SK-N-SH (cell line): ENCODE results near the gene FBXL7. TPM values are rescaled to one million over a fixed set of nuclear protein-coding genes. Genes with fewer than 3 reads are reported as not detected.

Experiments used
- CTCF ChIA-PET: fragments of 300-600, 350-600 bp; formaldehyde crosslinking; extraction: SDS; loops from one replicate; lab custom pipeline; 2021; lab: Yijun Ruan, JAX
- POLR2A ChIA-PET: fragments of 350-600 bp; sonication (Branson Sonifier 250); formaldehyde crosslinking; extraction: SDS; loops from one replicate; lab custom pipeline; 2020; ENCODE audit warnings: antibody characterized with exemption, inconsistent platforms; lab: Yijun Ruan, JAX
- DNase-seq: peaks from one replicate; pipeline ENCODE4 v3.0.0; 2012
- H2AFZ ChIP-seq: fragments of 200-600 bp; sonication (generic); 2 replicates; pipeline ENCODE4 v1.8.1; 2016; ENCODE audit warnings: antibody characterized with exemption, mild to moderate bottlenecking, low read depth
- H3F3A ChIP-seq: fragments of 200-600 bp; sonication (generic); replicated peaks from 2 replicates; pipeline ENCODE3; 2016; ENCODE audit warnings: antibody characterized with exemption, mild to moderate bottlenecking; ENCODE audit not compliant: insufficient read depth
- H3K27ac ChIP-seq, 2 experiments: fragments of 200-500 bp in 1 of 2; fragments of 200-600 bp in 1 of 2; sonication (Bioruptor generic) in 1 of 2; sonication (generic), shearing (Covaris generic) in 1 of 2; 2 replicates each; pipeline versions ENCODE4 v1.5.1 to v1.6.1; 2014 to 2016; ENCODE audit warnings: low read depth in 2 of 2, inconsistent platforms in 1 of 2, low read length in 1 of 2, mild to moderate bottlenecking in 1 of 2, mixed read lengths in 1 of 2
- H3K27me3 ChIP-seq: fragments of 200-600 bp; sonication (generic), shearing (Covaris generic); 2 replicates; pipeline ENCODE4 v1.6.1; 2016; ENCODE audit warnings: mixed run types; ENCODE audit not compliant: insufficient read depth
- H3K36me3 ChIP-seq, 2 experiments: fragments of 200-500 bp in 1 of 2; fragments of 200-600 bp in 1 of 2; sonication (Bioruptor generic) in 1 of 2; sonication (generic) in 1 of 2; replicated peaks in 1 of 2; 2 replicates each; pipeline versions ENCODE3 to v1.5.1; 2014 to 2016; ENCODE audit warnings: low read length in 1 of 2, mild to moderate bottlenecking in 1 of 2; ENCODE audit not compliant: insufficient read depth in 2 of 2, control insufficient read depth in 1 of 2
- H3K4me1 ChIP-seq, 2 experiments: fragments of 200-500 bp in 1 of 2; fragments of 200-600 bp in 1 of 2; sonication (Bioruptor generic) in 1 of 2; sonication (generic), shearing (Covaris generic) in 1 of 2; 2 replicates each; pipeline versions ENCODE4 v1.5.1 to v1.6.1; 2014 to 2016; ENCODE audit warnings: low read depth in 1 of 2, low read length in 1 of 2, mixed run types in 1 of 2; ENCODE audit not compliant: insufficient read depth in 2 of 2, control insufficient read depth in 1 of 2
- H3K4me2 ChIP-seq: fragments of 200-600 bp; sonication (generic), shearing (Covaris generic); 2 replicates; pipeline ENCODE4 v1.6.1; 2017; ENCODE audit warnings: mixed run types
- H3K4me3 ChIP-seq, 2 experiments: fragments of 200-500 bp in 1 of 2; fragments of 200-600 bp in 1 of 2; sonication (Bioruptor generic) in 1 of 2; sonication (generic), shearing (Covaris generic) in 1 of 2; 2 replicates each; pipeline versions ENCODE4 v1.5.1 to v1.8.1; 2014 to 2016; ENCODE audit warnings: low read depth in 2 of 2, inconsistent platforms in 1 of 2, low read length in 1 of 2, mild to moderate bottlenecking in 1 of 2, mixed read lengths in 1 of 2, moderate library complexity in 1 of 2
- H3K79me2 ChIP-seq: fragments of 200-600 bp; sonication (generic); 2 replicates; pipeline ENCODE4 v1.8.1; 2017; ENCODE audit warnings: mild to moderate bottlenecking; ENCODE audit not compliant: insufficient read depth
- H3K9ac ChIP-seq: fragments of 200-600 bp; sonication (generic); 2 replicates; pipeline ENCODE4 v1.6.1; 2017; ENCODE audit warnings: mixed run types
- H3K9me2 ChIP-seq: fragments of 200-600 bp; sonication (generic); 2 replicates; pipeline ENCODE4 v1.6.1; 2017; ENCODE audit warnings: mixed run types
- H3K9me3 ChIP-seq: fragments of 200-600 bp; sonication (generic); 2 replicates; pipeline ENCODE4 v1.6.1; 2017; ENCODE audit warnings: mixed run types, mild to moderate bottlenecking, moderate library complexity
- H4K20me1 ChIP-seq: fragments of 200-600 bp; sonication (generic); 2 replicates; pipeline ENCODE4 v1.6.1; 2017; ENCODE audit warnings: mild to moderate bottlenecking, mixed run types; ENCODE audit not compliant: insufficient read depth
- CTCF ChIP-seq: fragments of 200-600 bp; sonication (generic); IDR thresholded peaks from 2 replicates; pipeline ENCODE4 v1.6.1; 2017; ENCODE audit warnings: antibody characterized with exemption, mild to moderate bottlenecking, moderate library complexity
- EP300 ChIP-seq, 2 experiments: IDR thresholded peaks; 2 replicates each; pipeline versions ENCODE4 v1.4.0 to v1.6.1; 2012; ENCODE audit warnings: borderline replicate concordance in 1 of 2, low read depth in 1 of 2, low read length in 1 of 2
- FOSL2 ChIP-seq: IDR thresholded peaks from 2 replicates; pipeline ENCODE4 v1.4.0; 2012; ENCODE audit warnings: low read depth, mild to moderate bottlenecking, moderate library complexity, borderline replicate concordance
- FOXM1 ChIP-seq: IDR thresholded peaks from 2 replicates; pipeline ENCODE4 v1.4.0; 2012; ENCODE audit warnings: low read depth, mild to moderate bottlenecking
- GABPA ChIP-seq: IDR thresholded peaks from 2 replicates; pipeline ENCODE4 v1.4.0; 2012; ENCODE audit warnings: low read depth, mild to moderate bottlenecking
- IRF3 ChIP-seq: fragments of 150-350 bp; IDR thresholded peaks from 2 replicates; pipeline ENCODE4 v1.6.1; 2016; ENCODE audit warnings: mild to moderate bottlenecking, low read depth, low read length
- MAX ChIP-seq: IDR thresholded peaks from 2 replicates; pipeline ENCODE4 v1.4.0; 2012; ENCODE audit warnings: low read depth
- MXI1 ChIP-seq: IDR thresholded peaks from 2 replicates; pipeline ENCODE4 v1.6.1; 2012; ENCODE audit warnings: mild to moderate bottlenecking, low read depth, low read length, improper control_type of control experiment
- NRF1 ChIP-seq: IDR thresholded peaks from 2 replicates; pipeline ENCODE4 v1.6.1; 2012; ENCODE audit warnings: low read depth, mild to moderate bottlenecking, low read length
- RCOR1 ChIP-seq: fragments of 150-350 bp; IDR thresholded peaks from 2 replicates; pipeline ENCODE4 v1.6.1; 2017; ENCODE audit warnings: antibody characterized with exemption, low read length
- REST ChIP-seq: IDR thresholded peaks from 2 replicates; pipeline ENCODE4 v1.6.1; 2012; ENCODE audit warnings: mild to moderate bottlenecking, low read depth, low read length, moderate library complexity
- RFX5 ChIP-seq: IDR thresholded peaks from 2 replicates; pipeline ENCODE4 v1.6.1; 2012; ENCODE audit warnings: mild to moderate bottlenecking, improper control_type of control experiment, low read length
- SMC3 ChIP-seq: IDR thresholded peaks from 2 replicates; pipeline ENCODE4 v1.6.1; 2012; ENCODE audit warnings: low read depth, low read length, improper control_type of control experiment
- TAF1 ChIP-seq: IDR thresholded peaks from 2 replicates; pipeline ENCODE4 v1.6.1; 2012; ENCODE audit warnings: low read depth, mild to moderate bottlenecking, low read length, moderate library complexity, borderline replicate concordance
- TEAD4 ChIP-seq: IDR thresholded peaks from 2 replicates; pipeline ENCODE4 v1.4.0; 2012; ENCODE audit warnings: mild to moderate bottlenecking, borderline replicate concordance; ENCODE audit not compliant: insufficient read depth
- USF1 ChIP-seq: IDR thresholded peaks from 2 replicates; pipeline ENCODE4 v1.4.0; 2012; ENCODE audit warnings: low read depth, borderline replicate concordance
- YY1 ChIP-seq: IDR thresholded peaks from 2 replicates; pipeline ENCODE4 v1.4.0; 2012; ENCODE audit warnings: low read depth, mild to moderate bottlenecking
- ZBTB33 ChIP-seq: IDR thresholded peaks from 2 replicates; pipeline ENCODE4 v1.4.0; 2012; ENCODE audit warnings: low read depth, borderline replicate concordance
- WGBS: methylation state at CpG from one replicate; pipeline ENCODE4 v1.1.6; 2017; ENCODE audit warnings: low lambda C conversion rate; 5-methylcytosine and 5-hydroxymethylcytosine counted together
- polyA plus RNA-seq, 3 experiments: library from polyadenylated mRNA; depleted of rRNA; stranded (reverse); fragments of >200 nt; gene quantifications; 2 replicates each; pipeline ENCODE4 v1.2.3, GENCODE V29; 2012

FBXL7 gene
- polyA plus RNA-seq, 1 of the 3 experiments (the other 2 are of a cell fraction) = 7.0 TPM

- DNase-seq = no peak
- H3K9me2 ChIP-seq = no peaks in the 10 kb centered on the region
- H3K36me3 ChIP-seq = peaks cover 0 to 4% of the 10 kb centered on the region in 2 experiments
- no peaks in the 10 kb centered on the region for H4K20me1 ChIP-seq
- 86% methylated on average over 2 of the region's 2 CpGs for WGBS
- ChIA-PET POLR2A (no interaction called here), CTCF (no interaction called here)
- no peaks in the 10 kb centered on the region for H3K27me3 ChIP-seq
- no peaks in the 10 kb centered on the region for H3F3A ChIP-seq
- no peaks in the 10 kb centered on the region for H3K9me3 ChIP-seq
- no peak overlapping the region for H3K9ac ChIP-seq
- no peak overlapping the region for H3K4me3 ChIP-seq
- no peak for TF ChIP-seq NRF1
- TF ChIP-seq FOSL2 = no peak
- no peak for TF ChIP-seq YY1
- TF ChIP-seq IRF3 = no peak
- TF ChIP-seq REST = no peak
- TF ChIP-seq USF1 = no peak
- TF ChIP-seq MXI1 = no peak
- TF ChIP-seq TAF1 = no peak
- TF ChIP-seq ZBTB33 = no peak
- TF ChIP-seq RFX5 = no peak
- no peak for TF ChIP-seq SMC3
- no peak for TF ChIP-seq EP300 (IDR thresholded peaks at IDR 0.05; ENCODE audit: borderline replicate concordance in 1 of 2, low read depth in 1 of 2, low read length in 1 of 2)
- TF ChIP-seq TEAD4 = no peak
- no peak for TF ChIP-seq GABPA
- no peak for TF ChIP-seq FOXM1
- TF ChIP-seq RCOR1 = no peak
- no peak for TF ChIP-seq CTCF
- TF ChIP-seq MAX = no peak
- peaks cover 9% of the 10 kb centered on the region; the same call in 1 of the 2 replicates for H3K79me2 ChIP-seq
- no peak overlapping the region for H3K27ac ChIP-seq
- no peak overlapping the region for H3K4me2 ChIP-seq
- no peaks in the 10 kb centered on the region; a peak in 2 of 4 replicates for H3K4me1 ChIP-seq
- no peak overlapping the region for H2AFZ ChIP-seq
Observed at GRCh38 chr5:15601853-15602252, 101.9 kb downstream of the FBXL7 start.
